WI38 (cell line): Measurements from ENCODE around the gene SLC12A5.
"Not testable (repeated sequence)": the region's sequence is repeated elsewhere in the genome, so short reads cannot be mapped to it uniquely, and the experiment has no call there.

Experiments
- H3K4me3 ChIP-seq: 2 replicates; pipeline ENCODE4 v1.5.1; 2011; ENCODE audit warnings: low read depth, mild to moderate bottlenecking, control low read depth, low read length
- CTCF ChIP-seq: IDR thresholded peaks from 2 replicates; pipeline ENCODE4 v1.5.1; 2012; ENCODE audit warnings: low read depth, mild to moderate bottlenecking, control low read depth, low read length

SLC12A5 gene

DNA sequence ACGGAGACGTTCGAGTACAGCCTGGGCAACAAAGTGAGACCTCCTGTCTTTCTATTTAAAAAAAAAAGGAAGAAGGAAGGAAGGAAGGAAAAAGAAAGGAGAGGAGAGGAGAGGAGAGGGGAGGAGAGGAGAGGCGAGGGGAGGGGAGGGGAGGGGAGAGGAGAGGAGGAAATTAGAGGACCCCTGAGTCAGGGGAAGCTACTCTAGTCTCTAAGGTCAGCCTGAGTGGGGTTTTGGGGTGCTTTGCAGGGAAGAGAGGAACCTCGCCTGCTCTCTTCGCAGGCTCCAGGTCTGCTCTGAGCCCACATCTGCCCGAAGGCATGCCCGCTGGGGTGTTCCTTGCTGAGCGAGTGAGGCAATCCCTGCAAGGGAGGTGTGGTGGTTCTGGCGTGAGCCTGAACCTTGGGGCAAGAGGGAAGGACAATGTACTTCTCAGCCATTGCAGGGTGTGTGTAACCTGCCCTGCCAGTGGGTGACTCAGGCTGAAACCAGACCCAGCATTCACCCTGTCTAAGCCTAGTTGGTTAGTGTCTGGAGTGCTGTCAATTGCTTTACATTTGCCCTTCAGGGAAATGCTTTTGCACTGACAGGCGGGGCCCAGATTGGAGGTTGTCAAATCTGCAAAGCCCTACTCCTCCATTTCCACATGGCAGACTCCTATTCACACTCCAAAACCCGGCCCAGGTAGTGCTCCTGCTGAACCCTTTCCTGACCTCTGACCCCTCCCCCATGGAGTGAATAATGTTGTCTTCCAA is 35.6 kb upstream of the SLC12A5 start:
- no peak overlapping the region for H3K4me3 ChIP-seq
- TF ChIP-seq CTCF: no peak

- no peak overlapping the region for H3K4me3 ChIP-seq
These were observed 34.1 kb upstream of the SLC12A5 start for GRCh38 chr20:45994761-45995493.

GRCh38 chr20:45995495-45996097 is 33.4 kb upstream of the SLC12A5 start:
- not testable (repeated sequence) for H3K4me3 ChIP-seq

More at GRCh38 chr20:45994761-45995493, 34.1 kb upstream of the SLC12A5 start:
- TF ChIP-seq CTCF: no peak

DNA sequence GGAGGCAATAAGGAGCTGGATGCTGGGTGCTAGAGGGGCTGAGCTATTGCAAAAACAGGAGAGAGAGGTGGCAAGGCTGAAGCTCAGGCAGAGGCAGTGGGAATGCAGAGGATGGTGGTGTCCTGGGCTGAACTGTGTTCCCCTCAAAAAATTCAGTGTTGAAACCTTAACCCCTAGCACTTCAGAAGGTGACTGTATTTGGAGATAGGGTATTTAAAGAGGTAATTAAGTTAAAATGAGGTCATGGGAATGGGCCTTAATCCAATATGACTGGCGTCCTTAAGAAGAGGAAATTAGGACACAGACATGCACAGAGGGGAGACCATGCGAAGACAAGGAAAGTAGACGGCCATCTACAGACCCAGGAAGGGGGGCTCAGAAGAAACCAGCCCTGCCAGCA is 31.8 kb upstream of the SLC12A5 start:
- H3K4me3 ChIP-seq: no peak overlapping the region
- no peak for TF ChIP-seq CTCF

DNA sequence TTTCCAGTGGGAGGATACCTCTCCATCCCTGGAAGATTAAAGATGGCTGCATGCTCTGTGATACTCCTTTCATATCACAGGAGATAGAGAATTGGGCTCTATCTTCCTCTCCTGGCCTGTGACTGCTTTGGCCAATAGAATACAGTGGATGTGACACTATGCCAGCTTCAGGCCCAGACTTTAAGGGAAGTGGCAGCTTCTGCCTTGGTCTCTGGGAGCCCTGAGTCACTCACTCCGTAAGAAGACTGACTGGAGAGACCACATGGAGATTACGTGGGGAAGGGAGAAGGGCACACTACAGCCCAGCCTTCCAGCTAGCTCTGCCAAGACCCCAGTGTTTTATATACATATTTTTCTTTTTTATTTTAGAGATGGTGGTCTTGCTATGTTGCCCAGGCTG is 30.7 kb upstream of the SLC12A5 start:
- no peak for TF ChIP-seq CTCF
- no peak overlapping the region for H3K4me3 ChIP-seq

GRCh38 chr20:45998761-45999160 is 30.3 kb upstream of the SLC12A5 start:
- TF ChIP-seq CTCF: no peak
- H3K4me3 ChIP-seq: no peak overlapping the region

- H3K4me3 ChIP-seq: no peak overlapping the region
- TF ChIP-seq CTCF: no peak
These were observed 29.3 kb upstream of the SLC12A5 start for GRCh38 chr20:45999557-46000261.
